GM12878 (cell line): Measurements from ENCODE around the gene ZNF140. TPM values are rescaled to one million over a fixed set of nuclear protein-coding genes. Genes with fewer than 3 reads are reported as not detected.

Experiments
- ATAC-seq: fragments of 200-7000 bp; cut with Tn5 transposase; 3 replicates; pipeline ENCODE4 v1.9.1; 2020; ENCODE audit warnings: mild to moderate bottlenecking, moderate library complexity
- BruUV-seq: library from RNA; stranded (reverse); fragments of 400-500 nt; replicated peaks from 2 replicates; lab custom pipeline; 2021; lab: Mats Ljungman, UMichigan
- CTCF ChIA-PET: fragments of 300-600 bp; sonication (Branson Sonifier 250); formaldehyde crosslinking; extraction: SDS; loops from one replicate; lab custom pipeline; 2021; ENCODE audit warnings: inconsistent platforms; lab: Yijun Ruan, JAX
- POLR2A ChIA-PET: fragments of 350-600 bp; formaldehyde crosslinking; extraction: SDS; loops from one replicate; lab custom pipeline; 2021; ENCODE audit warnings: inconsistent platforms; lab: Charles Lee
- RAD21 ChIA-PET: fragments of 300-600 bp; sonication (Branson Sonifier 250); formaldehyde crosslinking; loops from one replicate; lab custom pipeline; 2023; ENCODE audit warnings: antibody characterized with exemption; ENCODE audit not compliant: unreplicated experiment; lab: Charles Lee
- SMC1A ChIA-PET: fragments of 300-600 bp; sonication (Branson Sonifier 250); formaldehyde crosslinking; loops from one replicate; lab custom pipeline; 2023; ENCODE audit not compliant: unreplicated experiment, uncharacterized antibody; lab: Charles Lee
- DNase-seq: peaks from one replicate; pipeline ENCODE4 v3.0.0-alpha.2; 2011; ENCODE audit warnings: low read depth, low spot score
- FAIRE-seq: peaks from 3 replicates; lab custom pipeline; 2011; peaks lifted over from hg19 to GRCh38; lab: Jason Lieb, UNC
- H2AFZ ChIP-seq: 2 replicates; pipeline ENCODE4 v1.6.0; 2011; ENCODE audit warnings: low read depth, low read length, control low read depth; ENCODE audit not compliant: control insufficient read depth
- H3K27ac ChIP-seq: 2 replicates; pipeline ENCODE4 v1.5.1; 2011; ENCODE audit warnings: control low read depth; ENCODE audit not compliant: control insufficient read depth, insufficient read depth
- H3K27me3 ChIP-seq, 2 experiments: replicated peaks in 1 of 2; 2 replicates each; pipeline versions ENCODE4 v1.6.0 to v1.6.1; 2011; ENCODE audit warnings: low read length in 1 of 2; ENCODE audit not compliant: control insufficient read depth in 2 of 2, insufficient read depth in 2 of 2
- H3K36me3 ChIP-seq, 2 experiments: 2 replicates each; pipeline ENCODE4 v1.5.1; 2011; ENCODE audit warnings: low read length in 1 of 2; ENCODE audit not compliant: control insufficient read depth in 2 of 2, insufficient read depth in 2 of 2
- H3K4me1 ChIP-seq: 2 replicates; pipeline ENCODE4 v1.6.1; 2011; ENCODE audit warnings: mild to moderate bottlenecking, low read length, moderate library complexity, mixed read lengths; ENCODE audit not compliant: control insufficient read depth, insufficient read depth
- H3K4me2 ChIP-seq: 2 replicates; pipeline ENCODE4 v1.6.0; 2011; ENCODE audit warnings: control low read depth; ENCODE audit not compliant: control insufficient read depth, insufficient read depth
- H3K4me3 ChIP-seq: fragments of 200-600 bp; sonication (generic); 2 replicates; pipeline ENCODE4 v1.5.1; 2016
- H3K79me2 ChIP-seq: 2 replicates; pipeline ENCODE4 v1.6.0; 2011; ENCODE audit warnings: low read length; ENCODE audit not compliant: control insufficient read depth, insufficient read depth
- H3K9ac ChIP-seq: 2 replicates; pipeline ENCODE4 v1.8.0; 2011; ENCODE audit warnings: low read length, control low read depth, mixed read lengths; ENCODE audit not compliant: control insufficient read depth, insufficient read depth
- H3K9me3 ChIP-seq: replicated peaks from 3 replicates; pipeline ENCODE4 v1.5.1; 2011; ENCODE audit warnings: mild to moderate bottlenecking, low read length; ENCODE audit not compliant: control insufficient read depth, insufficient read depth
- H4K20me1 ChIP-seq: 2 replicates; pipeline ENCODE4 v1.6.0; 2011; ENCODE audit not compliant: control insufficient read depth, insufficient read depth
- BCL3 ChIP-seq: IDR thresholded peaks from 2 replicates; pipeline ENCODE4 v1.6.1; 2011; ENCODE audit warnings: borderline replicate concordance, low read depth, mild to moderate bottlenecking, moderate library complexity, low read length; ENCODE audit not compliant: insufficient read depth, poor library complexity, severe bottlenecking
- CEBPB ChIP-seq, 2 experiments: fragments of 150-350 bp in 1 of 2; IDR thresholded peaks; 2 replicates each; pipeline ENCODE4 v1.6.1; 2012 to 2014; ENCODE audit warnings: low read depth in 2 of 2, low read length in 2 of 2, borderline replicate concordance in 1 of 2, inconsistent platforms in 1 of 2
- E4F1 ChIP-seq: fragments of 450-650 bp; IDR thresholded peaks from 2 replicates; pipeline ENCODE4 v1.6.1; 2018; ENCODE audit warnings: borderline replicate concordance, mild to moderate bottlenecking; ENCODE audit not compliant: partially characterized antibody
- EP300 ChIP-seq, 2 experiments: fragments of 150-350 bp in 1 of 2; IDR thresholded peaks; 2 replicates each; pipeline ENCODE4 v1.6.1; 2011 to 2012; ENCODE audit warnings: low read depth in 2 of 2, low read length in 2 of 2, borderline replicate concordance in 1 of 2, improper control_type of control experiment in 1 of 2, inconsistent platforms in 1 of 2; ENCODE audit not compliant: control insufficient read depth in 1 of 2
- POU2F2 ChIP-seq: IDR thresholded peaks from 3 replicates; pipeline ENCODE4 v1.6.1; 2011; ENCODE audit warnings: low read depth, mild to moderate bottlenecking, low read length, borderline replicate concordance
- STAT1 ChIP-seq: fragments of 450-650 bp; conservative IDR thresholded peaks from 2 replicates; pipeline ENCODE4 v1.6.1; 2014; ENCODE audit warnings: antibody characterized with exemption, mild to moderate bottlenecking
- SUPT20H ChIP-seq: IDR thresholded peaks from 2 replicates; pipeline ENCODE4 v1.6.1; 2011; ENCODE audit warnings: low read depth, mild to moderate bottlenecking, low read length, moderate library complexity, borderline replicate concordance; ENCODE audit not compliant: control insufficient read depth
- TAF1 ChIP-seq: IDR thresholded peaks from 2 replicates; pipeline ENCODE4 v1.6.1; 2011; ENCODE audit warnings: mild to moderate bottlenecking, low read depth, low read length, borderline replicate concordance
- YBX1 ChIP-seq: fragments of 450-650 bp; IDR thresholded peaks from 2 replicates; pipeline ENCODE4 v1.6.1; 2016; ENCODE audit warnings: antibody characterized with exemption
- ZBED1 ChIP-seq: IDR thresholded peaks from 2 replicates; pipeline ENCODE4 v1.6.1; 2016; ENCODE audit warnings: borderline replicate concordance
- ZBTB11 ChIP-seq: fragments of 450-650 bp; formaldehyde crosslinking; IDR thresholded peaks from 2 replicates; pipeline ENCODE4 v1.5.0; 2022; ENCODE audit warnings: mild to moderate bottlenecking, missing genetic modification characterization
- WGBS: methylation state at CpG from one replicate; pipeline ENCODE4 v1.1.6; 2016; ENCODE audit warnings: low lambda C conversion rate; ENCODE audit not compliant: insufficient replicate concordance, insufficient coverage; ENCODE audit errors: missing lambda C conversion rate; 5-methylcytosine and 5-hydroxymethylcytosine counted together
- in situ Hi-C: fragments of 300-500 bp; cut with MboI; formaldehyde crosslinking; loops from 9 replicates; pipeline ENCODE4 v1.14.3; 2018; ENCODE audit warnings: mixed read lengths
- intact Hi-C: fragments of 100-400 bp; cut with micrococcal nuclease; formaldehyde crosslinking; loops from one replicate; pipeline ENCODE4 v1.14.2; 2022; ENCODE audit not compliant: unreplicated experiment
- polyA plus RNA-seq, 11 experiments: library from polyadenylated mRNA; depleted of rRNA in 4 of 11; unstranded in 6 of 11; stranded (reverse) in 5 of 11; fragments of >200 nt; fragmentation: Nextera tagmentation in 4 of 11; fragmentation: Illumina TruSeq in 1 of 11; extraction: Ambion mirVana in 4 of 11; extraction: Trizol in 1 of 11; gene quantifications; 1 replicate in 1 of 11; 2 replicates in 10 of 11; pipeline versions ENCODE4 v1.2.1 to v1.2.3, GENCODE V29; 2011 to 2016; ENCODE audit warnings: inconsistent platforms in 2 of 11, missing spikeins in 2 of 11, low read depth in 1 of 11
- total RNA-seq, 4 experiments: library from RNA; depleted of rRNA in 3 of 4; stranded (reverse); fragments of >200 nt in 3 of 4; fragmentation: Illumina TruSeq in 1 of 4; extraction: Trizol in 1 of 4; gene quantifications; 2 replicates each; pipeline versions ENCODE4 v1.2.1 to v1.2.3, GENCODE V29; 2013 to 2021

The ZNF140 gene
- total and polyA plus RNA-seq, 10 of the 15 experiments (the other 5 are each of a cell fraction or from before 2014, with no cell fraction given) = 6.8 to 21.2 (median 14.7) TPM

DNA sequence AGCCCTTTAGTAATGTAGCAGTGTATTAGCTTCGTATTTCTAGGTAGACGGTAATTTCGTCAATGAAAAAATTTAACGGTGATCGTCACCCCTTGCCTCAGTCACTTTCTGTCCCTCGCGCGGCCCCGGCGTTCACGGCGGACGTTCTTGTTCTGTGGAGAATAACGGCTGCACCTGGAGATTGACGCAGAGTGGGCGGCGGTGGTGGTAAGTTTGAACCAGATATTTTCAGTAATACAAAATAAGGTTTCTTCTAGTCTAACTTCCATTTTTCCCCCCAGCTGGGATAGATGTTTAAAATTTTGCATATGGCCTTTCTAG lies 50.0 kb downstream of the ZNF140 start (continued):
- TF ChIP-seq ZBTB11 (CRISPR knock-in tag) = no peak
- no peak for TF ChIP-seq SUPT20H
- no peak for TF ChIP-seq TAF1
- no peak for TF ChIP-seq E4F1
- no peak for TF ChIP-seq CEBPB (IDR thresholded peaks at IDR 0.05; ENCODE audit: borderline replicate concordance in 1 of 2, low read depth in 2 of 2, low read length in 2 of 2)
- no peak for TF ChIP-seq YBX1

GRCh38 chr12:133135747-133136146 lies 55.0 kb downstream of the ZNF140 start:
- ChIA-PET POLR2A (no interaction called here), RAD21 (no interaction called here), CTCF (no interaction called here), SMC1A (no interaction called here)
- no TSS peak for BruUV-seq
- Histone ChIP-seq H3K27ac (no peak overlapping the region), H3K36me3 (peaks cover 0 to 6% of the 10 kb centered on the region in 2 experiments; a peak in 1 of 4 replicates), H3K27me3 (no peaks in the 10 kb centered on the region), H3K4me3 (no peak overlapping the region), H3K9me3 (peaks cover 22% of the 10 kb centered on the region), H3K9ac (no peak overlapping the region), H3K4me2 (no peak overlapping the region), H4K20me1 (no peaks in the 10 kb centered on the region), H3K4me1 (no peaks in the 10 kb centered on the region), H3K79me2 (no peaks in the 10 kb centered on the region), H2AFZ (no peak overlapping the region)
- intact Hi-C loops (no loop called here), in situ Hi-C loops (no loop called here)
- 100% methylated on average over 2 of the region's 2 CpGs for WGBS
- ATAC-seq (no peak), DNase-seq (no peak), FAIRE-seq (no peak)
- TF ChIP-seq BCL3 (no peak), STAT1 (no peak), ZBED1 (no peak), POU2F2 (no peak), EP300 (IDR thresholded peaks at IDR 0.05; ENCODE audit: borderline replicate concordance in 1 of 2, control insufficient read depth in 1 of 2, low read depth in 2 of 2, low read length in 2 of 2) (no peak)
